HCT116 (cell line): ENCODE results near the gene TRPM6. TPM values are rescaled to one million over a fixed set of nuclear protein-coding genes. Genes with fewer than 3 reads are reported as not detected.

Source experiments
- ATAC-seq: fragments of 200-7000 bp; cut with Tn5 transposase; 2 replicates; pipeline ENCODE4 v1.9.1; 2020; ENCODE audit warnings: mild to moderate bottlenecking, moderate library complexity
- BruUV-seq: library from RNA; stranded (reverse); fragments of 400-500 nt; replicated peaks from 2 replicates; lab custom pipeline; 2021; lab: Mats Ljungman, UMichigan
- CTCF ChIA-PET: fragments of 300-600 bp; sonication (Branson Sonifier 250); formaldehyde crosslinking; loops from one replicate; lab custom pipeline; 2021; ENCODE audit warnings: antibody characterized with exemption; lab: Charles Lee
- POLR2A ChIA-PET: fragments of 300-600, 350-600 bp; sonication (Branson Sonifier 250); formaldehyde crosslinking; loops from one replicate; lab custom pipeline; 2021; ENCODE audit warnings: antibody characterized with exemption; lab: Charles Lee
- RAD21 ChIA-PET, 2 experiments: fragments of 300-600 bp; sonication (Branson Sonifier 250); formaldehyde crosslinking; loops; one replicate each; lab custom pipeline; 2023; ENCODE audit warnings: low total read pairs in 2 of 2; ENCODE audit not compliant: uncharacterized antibody in 2 of 2, unreplicated experiment in 2 of 2, low non-redundant PET in 1 of 2; lab: Charles Lee
- DNase-seq: peaks from one replicate; pipeline ENCODE4 v3.0.0-alpha.2; 2010; ENCODE audit warnings: low read depth, low spot score
- H2AFZ ChIP-seq: fragments of 200-600 bp; shearing (Covaris generic), sonication (generic); 2 replicates; pipeline ENCODE4 v1.6.1; 2017; ENCODE audit warnings: low read depth, mixed run types, mixed read lengths, antibody characterized with exemption, low read length; ENCODE audit not compliant: poor library complexity, severe bottlenecking
- H3K27ac ChIP-seq: 2 replicates; pipeline ENCODE4 v1.5.1; 2012; ENCODE audit warnings: low read depth, low read length
- H3K27me3 ChIP-seq: fragments of 200-600 bp; sonication (generic); 2 replicates; pipeline ENCODE4 v1.6.1; 2016; ENCODE audit warnings: mixed run types, low read length, mixed read lengths; ENCODE audit not compliant: insufficient read depth
- H3K36me3 ChIP-seq, 2 experiments: fragments of 200-500 bp in 1 of 2; fragments of 200-600 bp in 1 of 2; sonication (Bioruptor generic) in 1 of 2; sonication (generic) in 1 of 2; 2 replicates each; pipeline versions ENCODE4 v1.5.1 to v1.6.1; 2014 to 2016; ENCODE audit warnings: low read length in 2 of 2, inconsistent platforms in 1 of 2, mixed read lengths in 1 of 2, mixed run types in 1 of 2; ENCODE audit not compliant: insufficient read depth in 2 of 2, control insufficient read depth in 1 of 2
- H3K4me1 ChIP-seq, 2 experiments: fragments of 200-600 bp in 1 of 2; sonication (generic) in 1 of 2; 2 replicates each; pipeline versions ENCODE4 v1.5.1 to v1.6.1; 2012 to 2017; ENCODE audit warnings: low read length in 2 of 2, inconsistent platforms in 1 of 2, mild to moderate bottlenecking in 1 of 2, mixed read lengths in 1 of 2, mixed run types in 1 of 2, moderate library complexity in 1 of 2; ENCODE audit not compliant: insufficient read depth in 2 of 2, control insufficient read depth in 1 of 2
- H3K4me2 ChIP-seq: fragments of 200-600 bp; sonication (generic); 2 replicates; pipeline ENCODE4 v1.6.1; 2017; ENCODE audit warnings: mixed run types, low read length, mixed read lengths
- H3K4me3 ChIP-seq, 2 experiments: fragments of 200-600 bp in 1 of 2; sonication (generic) in 1 of 2; replicated peaks in 1 of 2; 2 replicates each; pipeline ENCODE4 v1.5.1; 2011 to 2016; ENCODE audit warnings: low read length in 2 of 2, control low read depth in 1 of 2, low read depth in 1 of 2, mild to moderate bottlenecking in 1 of 2, mixed read lengths in 1 of 2, mixed run types in 1 of 2
- H3K79me2 ChIP-seq: fragments of 200-600 bp; sonication (generic); 2 replicates; pipeline ENCODE4 v1.6.1; 2017; ENCODE audit warnings: mild to moderate bottlenecking, mixed run types, low read length, moderate library complexity, mixed read lengths; ENCODE audit not compliant: insufficient read depth
- H3K9ac ChIP-seq: fragments of 200-600 bp; sonication (generic); 2 replicates; pipeline ENCODE4 v1.6.1; 2016; ENCODE audit warnings: low read length, mixed read lengths
- H3K9me2 ChIP-seq: fragments of 200-600 bp; sonication (generic), shearing (Covaris generic); 2 replicates; pipeline ENCODE4 v1.6.1; 2017; ENCODE audit warnings: mixed run types, mild to moderate bottlenecking, moderate library complexity; ENCODE audit not compliant: insufficient read depth
- H3K9me3 ChIP-seq, 2 experiments: fragments of 200-500 bp in 1 of 2; fragments of 200-600 bp in 1 of 2; sonication (Bioruptor generic) in 1 of 2; sonication (generic) in 1 of 2; 2 replicates each; pipeline ENCODE4 v1.6.1; 2014 to 2017; ENCODE audit warnings: low read length in 2 of 2, mixed read lengths in 2 of 2, inconsistent platforms in 1 of 2, low read depth in 1 of 2, mild to moderate bottlenecking in 1 of 2, mixed run types in 1 of 2, moderate library complexity in 1 of 2; ENCODE audit not compliant: control insufficient read depth in 1 of 2, insufficient read depth in 1 of 2
- H4K20me1 ChIP-seq: fragments of 200-600 bp; sonication (generic), shearing (Covaris generic); 2 replicates; pipeline ENCODE4 v1.6.1; 2017; ENCODE audit warnings: mixed run types, mild to moderate bottlenecking, moderate library complexity; ENCODE audit not compliant: insufficient read depth
- ATF3 ChIP-seq: IDR thresholded peaks from 2 replicates; pipeline ENCODE4 v1.6.1; 2012
- ELF1 ChIP-seq: IDR thresholded peaks from 2 replicates; pipeline ENCODE4 v1.6.1; 2012; ENCODE audit warnings: low read depth, borderline replicate concordance
- EZH2phosphoT487 ChIP-seq: fragments of 200-600 bp; IDR thresholded peaks from 2 replicates; pipeline ENCODE4 v1.6.1; 2018; ENCODE audit warnings: antibody characterized with exemption, borderline replicate concordance
- JUND ChIP-seq: IDR thresholded peaks from 2 replicates; pipeline ENCODE4 v1.6.1; 2012
- MAX ChIP-seq: IDR thresholded peaks from 2 replicates; pipeline ENCODE4 v1.6.1; 2012
- POLR2A ChIP-seq: IDR thresholded peaks from 2 replicates; pipeline ENCODE4 v1.7.0; 2011; ENCODE audit warnings: borderline replicate concordance; ENCODE audit not compliant: insufficient read depth, insufficient read length; ENCODE audit errors: extremely low read depth
- RAD21 ChIP-seq: IDR thresholded peaks from 2 replicates; pipeline ENCODE4 v1.6.1; 2012; ENCODE audit warnings: low read depth, mild to moderate bottlenecking
- SIN3A ChIP-seq: IDR thresholded peaks from 2 replicates; pipeline ENCODE4 v1.6.1; 2012; ENCODE audit warnings: low read depth
- SRF ChIP-seq: IDR thresholded peaks from 2 replicates; pipeline ENCODE4 v1.6.1; 2012; ENCODE audit warnings: low read depth
- TCF7L2 ChIP-seq: IDR thresholded peaks from 2 replicates; pipeline ENCODE4 v1.7.0; 2011; ENCODE audit warnings: borderline replicate concordance, inconsistent platforms; ENCODE audit not compliant: insufficient read depth, insufficient read length; ENCODE audit errors: extremely low read depth
- YY1 ChIP-seq: IDR thresholded peaks from 2 replicates; pipeline ENCODE4 v1.6.1; 2011; ENCODE audit warnings: low read length, low read depth, moderate library complexity, mild to moderate bottlenecking; ENCODE audit not compliant: insufficient replicate concordance; ENCODE audit errors: extremely low read depth
- ZBTB33 ChIP-seq: IDR thresholded peaks from 2 replicates; pipeline ENCODE4 v1.6.1; 2011; ENCODE audit warnings: mild to moderate bottlenecking, low read length, moderate library complexity; ENCODE audit not compliant: insufficient replicate concordance; ENCODE audit errors: extremely low read depth
- ZFX ChIP-seq: fragments of 450-650 bp; IDR thresholded peaks from 2 replicates; pipeline ENCODE4 v1.6.1; 2017
- ZNF274 ChIP-seq: fragments of 200-500 bp; sonication (Bioruptor generic); IDR thresholded peaks from 2 replicates; pipeline ENCODE4 v1.6.1; 2014; ENCODE audit warnings: mild to moderate bottlenecking, low read depth, low read length, inconsistent platforms
- intact Hi-C: fragments of 100-400 bp; cut with micrococcal nuclease; formaldehyde crosslinking; loops from 2 replicates; pipeline ENCODE4 v1.10.0; 2022
- total RNA-seq: library from RNA; stranded (reverse); gene quantifications from one replicate; pipeline ENCODE4 v1.2.1, GENCODE V29; 2021; ENCODE audit not compliant: unreplicated experiment
- TF ChIP-seq, protein P1 (sequence below), 3 experiments: fragments of 200-600 bp in 1 of 3; sonication (generic) in 1 of 3; IDR thresholded peaks in 2 of 3; conservative IDR thresholded peaks in 1 of 3; 2 replicates each; pipeline ENCODE4 v1.5.1; 2012 to 2017; ENCODE audit warnings: low read depth in 2 of 3, low read length in 2 of 3, antibody characterized with exemption in 1 of 3, borderline replicate concordance in 1 of 3, control low read depth in 1 of 3, mild to moderate bottlenecking in 1 of 3, mixed read lengths in 1 of 3, mixed run types in 1 of 3, moderate library complexity in 1 of 3; ENCODE audit not compliant: insufficient read depth in 1 of 3

The TRPM6 gene
- total RNA-seq, 1 experiment from 2014 or later, result 0.44 TPM

- TF ChIP-seq ATF3 (no peak), ZBTB33 (no peak), MAX (no peak), TCF7L2 (no peak)
Measured at GRCh38 chr9:74858751-74859414, 28.8 kb downstream of the TRPM6 start (continued).

GRCh38 chr9:74856989-74857388, 30.7 kb downstream of the TRPM6 start:
- H3K36me3 ChIP-seq, result no peaks in the 10 kb centered on the region
- no peaks in the 10 kb centered on the region for H3K79me2 ChIP-seq
- DNase-seq, result no peak
- H3K4me2 ChIP-seq, result no peak overlapping the region
- CTCF ChIA-PET, result no interaction called here
- BruUV-seq, result no TSS peak
- no peaks in the 10 kb centered on the region for H4K20me1 ChIP-seq
- H3K27ac ChIP-seq, result no peak overlapping the region
- H3K9me2 ChIP-seq, result no peaks in the 10 kb centered on the region
- POLR2A ChIA-PET, result no interaction called here
- intact Hi-C loops, result no loop called here
- no peaks in the 10 kb centered on the region for H3K9me3 ChIP-seq
- no peak for ATAC-seq
- H3K27me3 ChIP-seq, result no peaks in the 10 kb centered on the region
- H3K4me1 ChIP-seq, result peaks cover 0 to 5% of the 10 kb centered on the region in 2 experiments; a peak in 1 of 4 replicates
- no peak overlapping the region for H2AFZ ChIP-seq
- no peak overlapping the region for H3K9ac ChIP-seq
- TF ChIP-seq ZNF274 (no peak), ATF3 (no peak), EZH2phosphoT487 (no peak), JUND (no peak), ZFX (no peak), ZBTB33 (no peak), SRF (no peak), POLR2A (no peak), RAD21 (no peak), TCF7L2 (no peak), SIN3A (no peak), ELF1 (no peak), YY1 (no peak)
- TF ChIP-seq, protein P1, sequence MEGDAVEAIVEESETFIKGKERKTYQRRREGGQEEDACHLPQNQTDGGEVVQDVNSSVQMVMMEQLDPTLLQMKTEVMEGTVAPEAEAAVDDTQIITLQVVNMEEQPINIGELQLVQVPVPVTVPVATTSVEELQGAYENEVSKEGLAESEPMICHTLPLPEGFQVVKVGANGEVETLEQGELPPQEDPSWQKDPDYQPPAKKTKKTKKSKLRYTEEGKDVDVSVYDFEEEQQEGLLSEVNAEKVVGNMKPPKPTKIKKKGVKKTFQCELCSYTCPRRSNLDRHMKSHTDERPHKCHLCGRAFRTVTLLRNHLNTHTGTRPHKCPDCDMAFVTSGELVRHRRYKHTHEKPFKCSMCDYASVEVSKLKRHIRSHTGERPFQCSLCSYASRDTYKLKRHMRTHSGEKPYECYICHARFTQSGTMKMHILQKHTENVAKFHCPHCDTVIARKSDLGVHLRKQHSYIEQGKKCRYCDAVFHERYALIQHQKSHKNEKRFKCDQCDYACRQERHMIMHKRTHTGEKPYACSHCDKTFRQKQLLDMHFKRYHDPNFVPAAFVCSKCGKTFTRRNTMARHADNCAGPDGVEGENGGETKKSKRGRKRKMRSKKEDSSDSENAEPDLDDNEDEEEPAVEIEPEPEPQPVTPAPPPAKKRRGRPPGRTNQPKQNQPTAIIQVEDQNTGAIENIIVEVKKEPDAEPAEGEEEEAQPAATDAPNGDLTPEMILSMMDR (IDR thresholded peaks at IDR 0.05 in 2 of 3, conservative IDR thresholded peaks at IDR 0.05 in 1 of 3; ENCODE audit: borderline replicate concordance in 1 of 3, insufficient read depth in 1 of 3, low read depth in 2 of 3, low read length in 2 of 3), result no peak
- no peak overlapping the region for H3K4me3 ChIP-seq
- RAD21 ChIA-PET, result no interaction called here
